Smooth muscle cell (in vitro differentiated cells): ENCODE results near the gene LRRC7. TPM values are rescaled to one million over a fixed set of nuclear protein-coding genes. Genes with fewer than 3 reads are reported as not detected.

Experiments used
- DNase-seq: peaks from one replicate; lab custom pipeline; 2025; ENCODE audit not compliant: unreplicated experiment; lab: John Stamatoyannopoulos, UW
- H2AFZ ChIP-seq: fragments of 200-600 bp; sonication (generic); 2 replicates; pipeline ENCODE4 v1.6.0; 2016; ENCODE audit warnings: antibody characterized with exemption, low read depth, mild to moderate bottlenecking
- H3F3A ChIP-seq: fragments of 200-600 bp; sonication (generic); 2 replicates; pipeline ENCODE4 v1.6.0; 2017; ENCODE audit warnings: antibody characterized with exemption, low read depth
- H3K27ac ChIP-seq: fragments of 200-600 bp; sonication (generic); 2 replicates; pipeline ENCODE4 v1.5.1; 2016; ENCODE audit warnings: low read depth, mild to moderate bottlenecking
- H3K27me3 ChIP-seq: fragments of 200-600 bp; sonication (generic); 2 replicates; pipeline ENCODE4 v1.6.1; 2016; ENCODE audit warnings: low read depth, mild to moderate bottlenecking
- H3K36me3 ChIP-seq: fragments of 200-600 bp; sonication (generic); 2 replicates; pipeline ENCODE4 v1.5.1; 2016; ENCODE audit warnings: low read depth
- H3K4me1 ChIP-seq: fragments of 200-600 bp; sonication (generic); 2 replicates; pipeline ENCODE4 v1.5.1; 2016; ENCODE audit warnings: low read depth
- H3K4me2 ChIP-seq: fragments of 200-600 bp; sonication (generic); 2 replicates; pipeline ENCODE4 v1.6.0; 2016; ENCODE audit warnings: mild to moderate bottlenecking
- H3K4me3 ChIP-seq: fragments of 200-600 bp; sonication (generic); 2 replicates; pipeline ENCODE4 v1.5.1; 2016; ENCODE audit warnings: mild to moderate bottlenecking
- H3K79me2 ChIP-seq: fragments of 200-600 bp; sonication (generic); 2 replicates; pipeline ENCODE4 v1.6.0; 2016; ENCODE audit warnings: low read depth, mild to moderate bottlenecking
- H3K9ac ChIP-seq: fragments of 200-600 bp; sonication (generic); 2 replicates; pipeline ENCODE4 v1.6.0; 2016; ENCODE audit warnings: low read depth
- H3K9me3 ChIP-seq: fragments of 200-600 bp; sonication (generic); replicated peaks from 2 replicates; pipeline ENCODE4 v1.5.1; 2016; ENCODE audit warnings: low read depth
- H4K20me1 ChIP-seq: fragments of 200-600 bp; sonication (generic); 2 replicates; pipeline ENCODE4 v1.6.0; 2016; ENCODE audit warnings: low read depth
- CTCF ChIP-seq: fragments of 200-600 bp; sonication (generic); IDR thresholded peaks from 2 replicates; pipeline ENCODE4 v1.5.1; 2017; ENCODE audit warnings: borderline replicate concordance, mild to moderate bottlenecking, antibody characterized with exemption; ENCODE audit not compliant: insufficient read depth, poor library complexity, severe bottlenecking
- WGBS: methylation state at CpG from one replicate; pipeline ENCODE4 v1.1.7; 2016; ENCODE audit warnings: low lambda C conversion rate; 5-methylcytosine and 5-hydroxymethylcytosine counted together
- polyA plus RNA-seq: library from polyadenylated mRNA; unstranded; fragments of >200 nt; fragmentation: Nextera tagmentation; extraction: Ambion mirVana; gene quantifications from 2 replicates; pipeline ENCODE4 v1.2.1, GENCODE V29; 2016
- total RNA-seq: library from RNA; depleted of rRNA; stranded (reverse); fragments of >200 nt; gene quantifications from 2 replicates; pipeline ENCODE4 v1.2.3, GENCODE V29; 2014

LRRC7 gene
- total and polyA plus RNA-seq, 2 experiments from 2014 or later, result 0.04 to 0.06 TPM

DNA sequence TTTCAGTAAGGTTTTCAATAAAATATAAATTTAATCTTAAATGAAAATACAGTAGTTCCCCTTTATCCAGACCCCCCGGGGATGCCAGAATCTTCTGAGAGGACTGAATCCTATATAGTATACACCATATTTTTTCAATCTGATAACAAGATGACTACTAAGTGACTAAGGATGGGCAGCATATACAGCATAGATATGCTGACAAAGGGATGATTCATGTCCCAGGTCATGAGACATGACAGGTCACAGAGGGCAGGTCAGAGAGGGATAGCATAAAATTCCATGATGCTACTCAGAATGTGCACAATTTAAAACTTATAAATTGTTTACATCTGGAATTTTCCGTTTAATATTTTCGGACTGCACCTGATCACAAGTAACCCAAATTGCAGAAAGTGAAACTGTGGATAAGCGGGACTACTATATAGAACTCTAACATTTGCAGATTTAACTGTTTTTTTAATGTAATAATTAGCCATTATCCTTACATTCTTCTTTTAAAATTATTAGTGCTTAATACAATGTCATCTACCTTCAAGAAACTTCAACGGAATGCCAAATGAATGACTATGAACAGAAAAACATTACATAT lies 588.9 kb downstream of the LRRC7 start:
- no peaks in the 10 kb centered on the region for H4K20me1 ChIP-seq
- H3K27me3 ChIP-seq, result no peaks in the 10 kb centered on the region
- H3K9me3 ChIP-seq, result no peaks in the 10 kb centered on the region
- no peak for DNase-seq
- no peaks in the 10 kb centered on the region for H3K36me3 ChIP-seq
- TF ChIP-seq CTCF, result no peak
- no peak overlapping the region for H2AFZ ChIP-seq
- H3K27ac ChIP-seq, result no peak overlapping the region
- no peaks in the 10 kb centered on the region for H3K79me2 ChIP-seq
- H3K4me3 ChIP-seq, result no peak overlapping the region
- no peak overlapping the region for H3K9ac ChIP-seq
- no peaks in the 10 kb centered on the region for H3F3A ChIP-seq
- 93% methylated on average over 5 of the region's 5 CpGs for WGBS
- no peaks in the 10 kb centered on the region for H3K4me1 ChIP-seq
- no peak overlapping the region for H3K4me2 ChIP-seq

DNA sequence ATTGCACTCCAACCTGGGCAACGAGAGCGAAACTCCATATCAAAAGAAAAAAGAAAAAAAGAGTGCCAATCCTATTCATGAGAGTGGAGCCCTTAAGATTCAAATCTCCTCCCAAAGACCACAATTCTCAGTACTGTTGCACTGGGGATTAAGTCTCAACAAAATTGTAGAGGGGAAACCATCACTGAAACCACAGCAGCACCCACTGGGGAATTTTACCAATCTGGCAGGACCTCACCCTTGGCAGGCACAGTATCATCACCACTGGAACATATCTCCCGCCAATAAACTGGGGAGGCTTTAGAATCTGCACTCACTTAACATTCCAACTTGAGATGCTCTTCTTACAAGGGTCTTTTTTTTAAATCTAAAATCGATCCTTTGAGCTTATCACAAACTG lies 596.6 kb downstream of the LRRC7 start:
- H3K4me3 ChIP-seq, result no peak overlapping the region
- WGBS, result 92% methylated on average over 4 of the region's 4 CpGs
- H3K9ac ChIP-seq, result no peak overlapping the region
- H3K27ac ChIP-seq, result no peak overlapping the region
- H3K4me1 ChIP-seq, result peaks cover 3% of the 10 kb centered on the region
- no peaks in the 10 kb centered on the region for H3F3A ChIP-seq
- no peaks in the 10 kb centered on the region for H3K79me2 ChIP-seq
- H4K20me1 ChIP-seq, result no peaks in the 10 kb centered on the region
- no peaks in the 10 kb centered on the region for H3K27me3 ChIP-seq
- H2AFZ ChIP-seq, result no peak overlapping the region
- H3K4me2 ChIP-seq, result no peak overlapping the region
- DNase-seq, result no peak
- H3K9me3 ChIP-seq, result no peaks in the 10 kb centered on the region
- no peak for TF ChIP-seq CTCF
- no peaks in the 10 kb centered on the region for H3K36me3 ChIP-seq

- no peak for DNase-seq
- no peaks in the 10 kb centered on the region for H3K36me3 ChIP-seq
- no peak overlapping the region for H3K4me3 ChIP-seq
- peaks cover 4% of the 10 kb centered on the region for H3K4me1 ChIP-seq
- H3K27ac ChIP-seq, result no peak overlapping the region
- TF ChIP-seq CTCF, result no peak
- no peaks in the 10 kb centered on the region for H3K27me3 ChIP-seq
- no peaks in the 10 kb centered on the region for H4K20me1 ChIP-seq
- H2AFZ ChIP-seq, result no peak overlapping the region
- no peak overlapping the region for H3K9ac ChIP-seq
- H3F3A ChIP-seq, result no peaks in the 10 kb centered on the region
- no peak overlapping the region for H3K4me2 ChIP-seq
- no peaks in the 10 kb centered on the region for H3K9me3 ChIP-seq
- H3K79me2 ChIP-seq, result no peaks in the 10 kb centered on the region
Observed at GRCh38 chr1:70168283-70168682, 600.6 kb downstream of the LRRC7 start.
